22Rv1 (cell line): ENCODE data around the gene ABCD2.

Source experiments
- H3K27ac ChIP-seq: fragments of 450-650 bp; 2 replicates; pipeline ENCODE4 v1.5.1; 2017
- ZFX ChIP-seq: fragments of 450-650 bp; IDR thresholded peaks from 2 replicates; pipeline ENCODE4 v1.6.1; 2017; ENCODE audit warnings: antibody characterized with exemption, borderline replicate concordance
- TF ChIP-seq, protein P1 (sequence below): fragments of 450-650 bp; IDR thresholded peaks from 2 replicates; pipeline ENCODE4 v1.5.1; 2017; ENCODE audit warnings: mild to moderate bottlenecking

ABCD2 gene

DNA sequence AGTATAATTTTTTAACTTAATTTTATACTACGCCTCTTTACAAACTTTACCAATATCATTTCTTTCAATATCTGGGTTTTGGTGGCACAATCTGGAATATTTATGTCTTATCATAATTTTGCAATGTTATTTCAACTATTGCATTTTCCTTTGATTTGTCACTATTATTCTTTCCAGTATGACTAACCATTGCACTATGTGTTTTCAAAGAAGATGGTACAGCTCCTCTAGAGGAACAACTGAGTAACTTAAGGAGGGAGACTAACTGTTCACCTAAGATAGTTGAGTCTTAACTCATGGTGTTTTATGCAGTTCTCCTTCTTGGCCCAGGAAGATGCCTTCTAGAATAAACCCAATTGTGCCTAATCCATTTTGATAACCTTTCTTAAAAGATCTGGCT lies 116.2 kb downstream of the ABCD2 start:
- TF ChIP-seq, protein P1, sequence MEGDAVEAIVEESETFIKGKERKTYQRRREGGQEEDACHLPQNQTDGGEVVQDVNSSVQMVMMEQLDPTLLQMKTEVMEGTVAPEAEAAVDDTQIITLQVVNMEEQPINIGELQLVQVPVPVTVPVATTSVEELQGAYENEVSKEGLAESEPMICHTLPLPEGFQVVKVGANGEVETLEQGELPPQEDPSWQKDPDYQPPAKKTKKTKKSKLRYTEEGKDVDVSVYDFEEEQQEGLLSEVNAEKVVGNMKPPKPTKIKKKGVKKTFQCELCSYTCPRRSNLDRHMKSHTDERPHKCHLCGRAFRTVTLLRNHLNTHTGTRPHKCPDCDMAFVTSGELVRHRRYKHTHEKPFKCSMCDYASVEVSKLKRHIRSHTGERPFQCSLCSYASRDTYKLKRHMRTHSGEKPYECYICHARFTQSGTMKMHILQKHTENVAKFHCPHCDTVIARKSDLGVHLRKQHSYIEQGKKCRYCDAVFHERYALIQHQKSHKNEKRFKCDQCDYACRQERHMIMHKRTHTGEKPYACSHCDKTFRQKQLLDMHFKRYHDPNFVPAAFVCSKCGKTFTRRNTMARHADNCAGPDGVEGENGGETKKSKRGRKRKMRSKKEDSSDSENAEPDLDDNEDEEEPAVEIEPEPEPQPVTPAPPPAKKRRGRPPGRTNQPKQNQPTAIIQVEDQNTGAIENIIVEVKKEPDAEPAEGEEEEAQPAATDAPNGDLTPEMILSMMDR, result no peak
- no peak for TF ChIP-seq ZFX
- no peak overlapping the region for H3K27ac ChIP-seq

DNA sequence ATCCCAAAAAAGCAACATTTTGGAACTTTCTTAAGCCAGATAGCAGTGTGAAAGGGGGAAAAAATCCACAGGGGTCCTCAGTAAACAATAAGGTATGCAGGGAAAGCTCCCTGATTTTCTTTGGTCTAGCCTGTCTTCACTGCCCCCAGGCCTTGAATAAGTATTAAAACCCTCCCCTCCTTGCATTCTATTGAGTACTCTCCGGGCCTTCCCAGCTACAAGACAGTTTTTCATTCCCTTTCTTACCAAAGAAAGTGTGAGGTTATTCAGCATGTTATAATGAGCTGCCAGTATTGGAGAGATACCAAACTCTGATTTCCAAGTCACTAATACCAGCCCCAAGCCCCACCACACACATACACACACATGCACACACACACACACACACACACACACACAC lies 116.9 kb downstream of the ABCD2 start:
- no peak for TF ChIP-seq ZFX
- TF ChIP-seq, protein P1, result no peak

More for the DNA sequence above, 116.9 kb downstream of the ABCD2 start:
- H3K27ac ChIP-seq, result no peak overlapping the region
